ENCODE data around the gene INTS14.

DNA sequence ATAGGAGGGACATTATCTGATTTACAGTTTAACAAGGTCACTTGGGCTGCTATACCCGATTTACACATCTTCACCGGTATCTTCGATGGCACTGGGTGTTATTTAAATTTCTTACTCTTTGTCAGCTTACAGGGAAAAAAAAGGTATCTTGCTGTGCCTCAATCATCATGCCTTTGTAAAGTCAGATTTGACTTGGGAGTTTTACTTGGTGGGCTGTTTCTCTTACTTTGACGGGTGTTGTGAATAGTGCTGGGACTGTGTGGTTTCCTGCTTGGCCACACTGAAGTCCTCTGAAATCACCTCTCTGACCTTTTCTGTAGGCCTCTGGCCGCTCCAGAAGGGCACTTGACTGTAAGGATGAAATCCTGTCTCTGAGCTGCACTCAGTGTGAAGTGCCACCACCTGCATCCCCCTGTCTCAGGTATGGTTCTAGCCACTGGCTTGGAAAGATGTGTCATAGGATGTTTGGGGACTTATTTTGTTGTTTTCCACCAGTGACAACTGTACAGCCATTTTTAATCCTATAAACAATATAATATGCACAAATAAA, 7.7 kb upstream of the INTS14 start:
- TF ChIP-seq YY1 (IDR thresholded peaks at IDR 0.05; ENCODE audit: insufficient read depth, insufficient read length) = no peak
- TF ChIP-seq ZNF274 (IDR thresholded peaks at IDR 0.05; ENCODE audit: low read depth, low read length) = no peak
